ENCODE measurements around the gene CBLC. TPM values are rescaled to one million over a fixed set of nuclear protein-coding genes. Genes with fewer than 3 reads are reported as not detected.

Gene CBLC
- total RNA-seq, 2 experiments from 2014 or later: not detected

DNA sequence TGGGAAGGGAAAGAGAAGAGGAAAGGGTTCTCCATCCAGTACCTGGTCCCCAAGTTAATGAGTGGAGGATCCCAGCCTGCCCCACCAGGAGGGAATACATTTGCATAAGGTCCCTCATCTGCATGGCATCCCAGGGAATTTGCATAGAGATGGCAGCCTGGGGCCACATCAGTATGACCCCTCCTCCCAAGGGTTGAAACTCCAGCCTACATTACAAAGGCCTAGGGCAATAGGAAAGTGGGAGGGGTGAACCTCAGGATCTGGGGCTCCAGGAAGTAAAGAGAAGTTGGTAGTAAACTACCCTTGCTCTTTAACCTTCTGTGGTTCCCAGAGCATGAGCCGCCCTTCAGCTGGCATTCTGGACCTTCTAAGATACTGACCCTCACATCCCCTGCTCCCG lies 61.6 kb downstream of the CBLC start:
- H3K27ac Mint-ChIP-seq: no peak overlapping the region
- Histone ChIP-seq H3K9me3 (ENCODE audit: control insufficient read depth in 1 of 2, insufficient read depth in 1 of 2, low read length in 2 of 2) (no peaks in the 10 kb centered on the region), H3K27me3 (ENCODE audit: control insufficient read depth in 1 of 2, insufficient read depth in 2 of 2, low read length in 2 of 2) (no peaks in the 10 kb centered on the region), H3K27ac (ENCODE audit: low read depth in 1 of 2, low read length in 2 of 2) (no peak overlapping the region), H3K4me3 (ENCODE audit: low read length) (no peak overlapping the region), H3K4me1 (ENCODE audit: insufficient read depth, low read length) (peaks cover 11% of the 10 kb centered on the region), H3K36me3 (ENCODE audit: insufficient read depth, low read length) (no peaks in the 10 kb centered on the region)
- peaks cover 6% of the 10 kb centered on the region for H3K27me3 Mint-ChIP-seq
- ATAC-seq (ENCODE audit: poor library complexity) (no peak), DNase-seq (no peak)
- CTCF ChIA-PET: no interaction called here
- peaks cover 4% of the 10 kb centered on the region for H3K4me1 Mint-ChIP-seq (ENCODE audit: low read depth)
- H3K36me3 Mint-ChIP-seq (ENCODE audit: low read depth): no peaks in the 10 kb centered on the region
- intact Hi-C loops (cut with DNase I, micrococcal nuclease): no loop called here
- H3K4me3 Mint-ChIP-seq: no peak overlapping the region
- H3K9me3 Mint-ChIP-seq: no peaks in the 10 kb centered on the region
- POLR2A ChIA-PET: no interaction called here
- TF ChIP-seq, protein P1, sequence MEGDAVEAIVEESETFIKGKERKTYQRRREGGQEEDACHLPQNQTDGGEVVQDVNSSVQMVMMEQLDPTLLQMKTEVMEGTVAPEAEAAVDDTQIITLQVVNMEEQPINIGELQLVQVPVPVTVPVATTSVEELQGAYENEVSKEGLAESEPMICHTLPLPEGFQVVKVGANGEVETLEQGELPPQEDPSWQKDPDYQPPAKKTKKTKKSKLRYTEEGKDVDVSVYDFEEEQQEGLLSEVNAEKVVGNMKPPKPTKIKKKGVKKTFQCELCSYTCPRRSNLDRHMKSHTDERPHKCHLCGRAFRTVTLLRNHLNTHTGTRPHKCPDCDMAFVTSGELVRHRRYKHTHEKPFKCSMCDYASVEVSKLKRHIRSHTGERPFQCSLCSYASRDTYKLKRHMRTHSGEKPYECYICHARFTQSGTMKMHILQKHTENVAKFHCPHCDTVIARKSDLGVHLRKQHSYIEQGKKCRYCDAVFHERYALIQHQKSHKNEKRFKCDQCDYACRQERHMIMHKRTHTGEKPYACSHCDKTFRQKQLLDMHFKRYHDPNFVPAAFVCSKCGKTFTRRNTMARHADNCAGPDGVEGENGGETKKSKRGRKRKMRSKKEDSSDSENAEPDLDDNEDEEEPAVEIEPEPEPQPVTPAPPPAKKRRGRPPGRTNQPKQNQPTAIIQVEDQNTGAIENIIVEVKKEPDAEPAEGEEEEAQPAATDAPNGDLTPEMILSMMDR (IDR thresholded peaks at IDR 0.05): no peak

DNA sequence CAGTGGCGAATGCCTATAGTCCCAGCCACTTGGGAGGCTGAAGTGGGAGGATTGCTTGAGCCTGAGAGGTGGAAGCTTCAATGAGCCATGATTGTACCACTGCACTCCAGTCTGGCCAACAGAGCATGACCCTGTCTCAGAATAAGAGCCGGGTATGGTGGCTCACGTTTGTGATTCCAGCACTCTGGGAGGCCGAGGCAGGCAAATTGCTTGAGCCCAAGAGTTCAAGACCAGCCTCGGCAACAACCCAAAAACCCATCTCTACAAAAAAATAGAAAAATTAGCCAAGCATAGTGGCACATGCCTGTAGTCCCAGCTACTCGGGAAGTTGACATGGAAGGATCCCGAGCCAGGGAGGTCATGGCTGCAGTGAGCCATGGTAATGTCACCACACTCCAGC lies 63.1 kb downstream of the CBLC start:
- ATAC-seq (ENCODE audit: poor library complexity) (no peak), DNase-seq (no peak)
- no peaks in the 10 kb centered on the region for H3K36me3 ChIP-seq (ENCODE audit: insufficient read depth, low read length)
- Mint-ChIP-seq H3K4me1 (ENCODE audit: low read depth) (peaks cover 17% of the 10 kb centered on the region), H3K27me3 (peaks cover 8% of the 10 kb centered on the region), H3K4me3 (no peak overlapping the region), H3K9me3 (no peaks in the 10 kb centered on the region), H3K36me3 (ENCODE audit: low read depth) (no peaks in the 10 kb centered on the region), H3K27ac (no peak overlapping the region)
- CTCF ChIA-PET: no interaction called here
- no peaks in the 10 kb centered on the region for H3K27me3 ChIP-seq (ENCODE audit: control insufficient read depth in 1 of 2, insufficient read depth in 2 of 2, low read length in 2 of 2)
- no peaks in the 10 kb centered on the region for H3K9me3 ChIP-seq (ENCODE audit: control insufficient read depth in 1 of 2, insufficient read depth in 1 of 2, low read length in 2 of 2)
- POLR2A ChIA-PET: no interaction called here
- H3K27ac ChIP-seq (ENCODE audit: low read depth in 1 of 2, low read length in 2 of 2): no peak overlapping the region
- intact Hi-C loops (cut with DNase I, micrococcal nuclease): loop anchor here in 1 of 2 experiments (1.0 kb wide), 1 partner anchor 117 kb away; no protein-coding TSS in a partner anchor
- no peak overlapping the region for H3K4me3 ChIP-seq (ENCODE audit: low read length)
- TF ChIP-seq, protein P1 (IDR thresholded peaks at IDR 0.05): no peak
- peaks cover 26% of the 10 kb centered on the region for H3K4me1 ChIP-seq (ENCODE audit: insufficient read depth, low read length)

DNA sequence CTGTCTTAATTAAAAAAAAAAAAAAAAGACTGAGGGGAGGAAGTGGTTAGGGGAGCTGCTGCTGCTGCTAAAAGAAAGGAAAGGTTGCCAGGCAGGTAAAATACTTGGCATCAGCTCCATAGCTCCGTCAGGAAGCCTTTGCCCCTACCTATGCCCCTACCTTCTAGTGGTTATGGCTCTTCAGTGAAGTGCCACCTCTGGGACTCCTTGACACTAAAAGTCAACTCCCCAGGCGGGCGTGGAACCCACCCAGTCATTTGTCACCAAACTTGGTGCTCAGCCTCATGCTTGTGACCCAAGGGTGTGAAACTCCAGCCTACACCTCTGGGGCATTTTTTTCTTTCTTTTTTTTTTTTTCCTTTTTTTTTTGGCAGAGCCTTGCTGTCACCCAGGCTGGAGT lies 63.5 kb downstream of the CBLC start:
- POLR2A ChIA-PET: no interaction called here
- H3K27ac Mint-ChIP-seq: no peak overlapping the region
- no peaks in the 10 kb centered on the region for H3K36me3 Mint-ChIP-seq (ENCODE audit: low read depth)
- intact Hi-C loops (cut with DNase I, micrococcal nuclease): loop anchor here in 1 of 2 experiments (1.0 kb wide), 1 partner anchor 117 kb away; no protein-coding TSS in a partner anchor
- Histone ChIP-seq H3K36me3 (ENCODE audit: insufficient read depth, low read length) (no peaks in the 10 kb centered on the region), H3K9me3 (ENCODE audit: control insufficient read depth in 1 of 2, insufficient read depth in 1 of 2, low read length in 2 of 2) (no peaks in the 10 kb centered on the region), H3K4me1 (ENCODE audit: insufficient read depth, low read length) (peaks cover 30% of the 10 kb centered on the region), H3K27ac (ENCODE audit: low read depth in 1 of 2, low read length in 2 of 2) (no peak overlapping the region), H3K27me3 (ENCODE audit: control insufficient read depth in 1 of 2, insufficient read depth in 2 of 2, low read length in 2 of 2) (peaks cover 0 to 3% of the 10 kb centered on the region in 2 experiments), H3K4me3 (ENCODE audit: low read length) (no peak overlapping the region)
- peaks cover 17% of the 10 kb centered on the region for H3K4me1 Mint-ChIP-seq (ENCODE audit: low read depth)
- CTCF ChIA-PET: no interaction called here
- peaks cover 9% of the 10 kb centered on the region for H3K27me3 Mint-ChIP-seq
- DNase-seq: no peak
- ATAC-seq (ENCODE audit: poor library complexity): no peak
- H3K9me3 Mint-ChIP-seq: no peaks in the 10 kb centered on the region
- H3K4me3 Mint-ChIP-seq: no peak overlapping the region
- TF ChIP-seq, protein P1 (IDR thresholded peaks at IDR 0.05): no peak

Data from CD4-positive, alpha-beta T cell (primary cell).